GM13977 (cell line): Measurements from ENCODE around the gene ATP1B1.

Experiments
- DNase-seq: peaks from one replicate; pipeline ENCODE4 v3.0.0; 2012; ENCODE audit warnings: low spot score
- in situ Hi-C: fragments of 300-500 bp; cut with MboI; formaldehyde crosslinking; loops from one replicate; pipeline ENCODE4 v1.12.0; 2022; ENCODE audit warnings: low sequenced_read_pairs, low pct_unique_long_range_greater_than_20kb, mixed read lengths, inconsistent platforms; ENCODE audit not compliant: unreplicated experiment
- TF ChIP-seq, protein P1 (sequence below): IDR thresholded peaks from 2 replicates; pipeline ENCODE4 v1.5.1; 2012; ENCODE audit warnings: mild to moderate bottlenecking, control low read depth; ENCODE audit not compliant: insufficient read depth; ENCODE audit errors: extremely low read depth, missing control alignments

Gene ATP1B1

DNA sequence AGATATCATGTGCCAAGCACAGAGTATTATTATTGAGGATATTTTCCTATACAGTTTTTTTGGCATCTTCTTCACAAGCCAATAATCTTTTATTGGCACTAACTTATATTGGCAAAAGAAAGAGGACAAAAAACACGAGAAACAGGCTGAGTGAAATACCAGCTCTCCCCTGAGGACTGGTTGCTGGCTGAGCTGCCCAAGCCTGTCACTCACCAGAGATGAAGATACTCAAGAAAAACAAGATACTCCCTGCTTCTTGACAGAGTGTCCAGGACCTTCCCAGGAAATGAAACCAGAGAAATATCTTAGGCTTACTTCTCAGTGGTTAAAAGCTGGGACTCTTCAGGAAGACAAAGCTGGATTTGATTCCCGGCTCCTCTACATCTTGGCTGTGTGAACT is 35.9 kb upstream of the ATP1B1 start:
- DNase-seq: no peak
- in situ Hi-C loops: no loop called here
- TF ChIP-seq, protein P1, sequence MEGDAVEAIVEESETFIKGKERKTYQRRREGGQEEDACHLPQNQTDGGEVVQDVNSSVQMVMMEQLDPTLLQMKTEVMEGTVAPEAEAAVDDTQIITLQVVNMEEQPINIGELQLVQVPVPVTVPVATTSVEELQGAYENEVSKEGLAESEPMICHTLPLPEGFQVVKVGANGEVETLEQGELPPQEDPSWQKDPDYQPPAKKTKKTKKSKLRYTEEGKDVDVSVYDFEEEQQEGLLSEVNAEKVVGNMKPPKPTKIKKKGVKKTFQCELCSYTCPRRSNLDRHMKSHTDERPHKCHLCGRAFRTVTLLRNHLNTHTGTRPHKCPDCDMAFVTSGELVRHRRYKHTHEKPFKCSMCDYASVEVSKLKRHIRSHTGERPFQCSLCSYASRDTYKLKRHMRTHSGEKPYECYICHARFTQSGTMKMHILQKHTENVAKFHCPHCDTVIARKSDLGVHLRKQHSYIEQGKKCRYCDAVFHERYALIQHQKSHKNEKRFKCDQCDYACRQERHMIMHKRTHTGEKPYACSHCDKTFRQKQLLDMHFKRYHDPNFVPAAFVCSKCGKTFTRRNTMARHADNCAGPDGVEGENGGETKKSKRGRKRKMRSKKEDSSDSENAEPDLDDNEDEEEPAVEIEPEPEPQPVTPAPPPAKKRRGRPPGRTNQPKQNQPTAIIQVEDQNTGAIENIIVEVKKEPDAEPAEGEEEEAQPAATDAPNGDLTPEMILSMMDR: no peak

DNA sequence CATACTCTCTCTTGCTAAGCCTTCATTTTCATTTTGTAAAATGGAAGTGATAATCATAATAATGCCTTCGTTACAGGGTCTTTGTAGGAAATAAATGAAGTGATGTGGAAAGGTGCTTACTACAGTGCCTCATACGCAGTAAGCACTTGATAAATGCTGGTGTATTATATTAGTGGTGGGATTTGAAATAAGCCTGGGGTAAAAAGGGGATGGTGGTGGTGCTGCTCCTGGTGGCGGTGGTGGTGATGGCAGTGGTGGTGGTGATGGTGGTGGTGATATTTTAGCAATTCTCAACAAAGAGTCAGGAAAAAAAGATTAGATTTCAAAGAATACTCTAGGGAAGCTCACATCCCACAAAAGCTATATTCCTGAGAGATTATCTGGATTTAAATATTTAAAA is 35.5 kb upstream of the ATP1B1 start:
- TF ChIP-seq, protein P1: no peak
- in situ Hi-C loops: no loop called here
- DNase-seq: no peak

DNA sequence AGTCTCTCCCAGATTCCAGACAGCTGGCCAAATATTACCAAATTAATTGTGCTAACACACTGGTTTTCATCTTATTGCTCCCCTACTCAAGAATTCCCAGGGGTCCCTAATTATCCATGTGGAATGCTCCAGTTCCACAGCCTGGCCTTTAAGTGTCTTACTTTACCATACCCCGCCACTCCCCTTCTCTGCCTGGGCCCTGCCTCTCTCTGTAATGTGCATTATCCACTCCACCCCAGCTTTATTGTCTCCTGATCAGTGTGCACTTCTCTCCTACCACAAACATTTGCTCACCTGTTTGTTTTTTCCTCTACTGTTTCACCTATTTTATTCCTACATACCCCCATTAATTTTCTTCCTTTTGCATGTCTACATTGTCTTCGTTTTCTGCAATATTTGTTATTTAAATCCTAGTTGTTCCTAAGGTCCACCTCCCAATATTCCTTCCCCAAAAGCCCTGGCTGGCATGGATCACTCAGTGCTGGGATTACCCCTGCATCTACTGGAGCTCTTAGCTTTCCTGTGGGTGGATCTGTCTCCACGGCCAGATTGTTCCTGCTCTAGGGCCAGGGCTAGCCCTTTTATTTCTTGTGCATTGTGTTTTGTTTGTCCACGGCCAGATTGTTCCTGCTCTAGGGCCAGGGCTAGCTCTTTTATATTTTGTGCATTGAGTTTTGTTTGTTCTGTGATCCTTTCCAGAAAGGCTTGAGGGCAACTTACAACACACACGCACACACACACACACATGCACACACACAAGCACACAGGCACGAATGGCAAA is 33.4 kb upstream of the ATP1B1 start:
- in situ Hi-C loops: no loop called here
- TF ChIP-seq, protein P1: no peak
- DNase-seq: no peak

DNA sequence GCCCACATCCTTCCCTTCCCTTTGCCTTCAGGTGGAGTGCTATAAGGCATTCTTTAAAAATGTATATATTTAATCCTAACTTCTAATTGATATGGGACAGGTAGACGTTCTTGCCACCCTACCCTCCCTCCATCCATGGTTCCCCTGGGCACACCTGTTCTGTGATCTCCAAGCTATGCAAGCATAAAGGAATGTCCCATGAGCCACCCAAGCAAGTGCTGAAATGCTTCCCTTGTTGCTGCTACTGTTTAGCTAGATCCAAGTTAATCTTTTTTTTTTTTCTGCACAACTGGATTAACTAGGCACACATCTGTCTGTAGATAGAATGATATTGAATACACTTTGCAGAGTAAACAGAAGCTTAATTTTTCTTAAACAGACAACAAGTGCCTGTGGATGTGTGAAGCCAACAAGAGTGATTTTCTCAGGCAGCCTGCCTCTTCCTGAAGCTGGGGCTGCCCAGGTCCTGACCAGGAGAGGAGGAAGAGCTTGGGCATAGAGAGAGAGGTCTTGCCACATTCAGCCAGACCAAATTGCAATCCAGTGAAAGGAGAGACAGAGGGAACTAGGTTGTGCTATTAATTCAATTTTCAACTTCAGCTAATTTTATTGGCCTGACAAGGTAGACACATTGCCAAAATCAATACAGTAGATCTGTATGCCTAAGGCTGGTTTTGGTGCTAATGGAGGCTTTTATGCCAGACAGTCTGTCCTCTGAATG is 28.2 kb upstream of the ATP1B1 start:
- TF ChIP-seq, protein P1: no peak
- no peak for DNase-seq
- in situ Hi-C loops: no loop called here

GRCh38 chr1:169081503-169082123 is 24.9 kb upstream of the ATP1B1 start:
- TF ChIP-seq, protein P1: no peak
- in situ Hi-C loops: no loop called here
- DNase-seq: no peak

GRCh38 chr1:169085911-169086310 is 20.6 kb upstream of the ATP1B1 start:
- DNase-seq: no peak
- TF ChIP-seq, protein P1: no peak
- in situ Hi-C loops: no loop called here
